WERI-Rb-1 (cell line): ENCODE measurements around the gene ADCY5.

Experiments
- DNase-seq: peaks from one replicate; pipeline ENCODE4 v3.0.0-alpha.2; 2020
- H3K27ac ChIP-seq: fragments of 250-450 bp; sonication (Bioruptor Pico); 2 replicates; pipeline ENCODE4 v1.5.1; 2020; ENCODE audit warnings: mild to moderate bottlenecking, moderate library complexity
- H3K27me3 ChIP-seq: fragments of 250-450 bp; sonication (Bioruptor Pico); 2 replicates; pipeline ENCODE4 v1.5.1; 2021; ENCODE audit warnings: mild to moderate bottlenecking, low read depth, moderate library complexity; ENCODE audit not compliant: insufficient read depth, severe bottlenecking
- H3K36me3 ChIP-seq: fragments of 250-450 bp; sonication (Bioruptor Pico); 2 replicates; pipeline ENCODE4 v1.5.1; 2020; ENCODE audit warnings: mild to moderate bottlenecking, moderate library complexity
- H3K4me3 ChIP-seq: 2 replicates; pipeline ENCODE4 v1.5.1; 2011; ENCODE audit warnings: low read depth, mild to moderate bottlenecking, control low read depth, low read length
- H3K9me3 ChIP-seq: fragments of 250-450 bp; sonication (Bioruptor Pico); 2 replicates; pipeline ENCODE4 v1.5.1; 2021; ENCODE audit warnings: mild to moderate bottlenecking, moderate library complexity; ENCODE audit not compliant: severe bottlenecking
- CTCF ChIP-seq: IDR thresholded peaks from 2 replicates; pipeline ENCODE4 v1.5.1; 2011; ENCODE audit warnings: low read depth, mild to moderate bottlenecking, control low read depth, inconsistent platforms, low read length

The ADCY5 gene

GRCh38 chr3:123377243-123377740 lies 71.6 kb downstream of the ADCY5 start:
- no peaks in the 10 kb centered on the region for H3K9me3 ChIP-seq
- H3K4me3 ChIP-seq: no peak overlapping the region
- no peak for DNase-seq
- no peaks in the 10 kb centered on the region for H3K36me3 ChIP-seq
- no peak for TF ChIP-seq CTCF
- H3K27me3 ChIP-seq: no peaks in the 10 kb centered on the region
- no peak overlapping the region for H3K27ac ChIP-seq

- Histone ChIP-seq H3K27me3 (no peaks in the 10 kb centered on the region), H3K36me3 (no peaks in the 10 kb centered on the region), H3K27ac (no peak overlapping the region), H3K9me3 (no peaks in the 10 kb centered on the region), H3K4me3 (no peak overlapping the region)
- no peak for DNase-seq
- no peak for TF ChIP-seq CTCF
Measured at GRCh38 chr3:123376451-123377242, 72.2 kb downstream of the ADCY5 start.

GRCh38 chr3:123375014-123375940 lies 73.6 kb downstream of the ADCY5 start:
- peak; percentile 60 for DNase-seq
- Histone ChIP-seq H3K27me3 (no peaks in the 10 kb centered on the region), H3K9me3 (no peaks in the 10 kb centered on the region), H3K27ac (no peak overlapping the region; the same call in 1 of the 2 replicates), H3K4me3 (no peak overlapping the region), H3K36me3 (no peaks in the 10 kb centered on the region)
- TF ChIP-seq CTCF: peak; percentile 36; the same call in 1 of the 2 replicates

GRCh38 chr3:123374016-123374415 lies 74.9 kb downstream of the ADCY5 start:
- no peak for TF ChIP-seq CTCF
- Histone ChIP-seq H3K36me3 (no peaks in the 10 kb centered on the region), H3K27ac (no peak overlapping the region), H3K4me3 (no peak overlapping the region), H3K27me3 (no peaks in the 10 kb centered on the region), H3K9me3 (no peaks in the 10 kb centered on the region)
- no peak for DNase-seq

- DNase-seq: no peak
- no peaks in the 10 kb centered on the region for H3K27me3 ChIP-seq
- H3K9me3 ChIP-seq: peaks cover 3% of the 10 kb centered on the region
- H3K4me3 ChIP-seq: no peak overlapping the region
- no peaks in the 10 kb centered on the region for H3K36me3 ChIP-seq
- TF ChIP-seq CTCF: no peak
- H3K27ac ChIP-seq: no peak overlapping the region
Measured at GRCh38 chr3:123373474-123373987, 75.4 kb downstream of the ADCY5 start.
